K562 (cell line): ENCODE results near the gene MACF1. TPM values are rescaled to one million over a fixed set of nuclear protein-coding genes. Genes with fewer than 3 reads are reported as not detected.
A peak's percentile ranks its signal among the peaks of the same experiment; 100 is the strongest.

Experiments used
- CEBPG ChIP-seq, 3 experiments: fragments of 200-800 bp in 1 of 3; sonication (Bioruptor generic) in 1 of 3; sonication (generic) in 1 of 3; formaldehyde crosslinking in 1 of 3; IDR thresholded peaks in 2 of 3; conservative IDR thresholded peaks in 1 of 3; 2 replicates each; pipeline versions ENCODE4 v1.6.1 to v1.8.0; 2016 to 2022; ENCODE audit warnings: missing compliant biosample characterization in 2 of 3, missing genetic modification characterization in 2 of 3, mild to moderate bottlenecking in 1 of 3, missing genetic modification reagents in 1 of 3
- CXXC5 ChIP-seq: fragments of 250-450 bp; sonication (Bioruptor Pico); IDR thresholded peaks from 2 replicates; pipeline ENCODE4 v1.8.0; 2022; ENCODE audit warnings: inconsistent platforms, mild to moderate bottlenecking, moderate library complexity
- EP300 ChIP-seq: IDR thresholded peaks from 2 replicates; pipeline ENCODE4 v1.6.1; 2012; ENCODE audit warnings: low read length, improper control_type of control experiment
- NR3C1 ChIP-seq: sonication (generic); formaldehyde crosslinking; IDR thresholded peaks from 2 replicates; pipeline ENCODE4 v1.8.1; 2022; ENCODE audit warnings: missing genetic modification reagents
- PHF8 ChIP-seq: fragments of 200-600 bp; sonication (generic); IDR thresholded peaks from 2 replicates; pipeline ENCODE4 v1.6.1; 2012; ENCODE audit warnings: mixed run types, mild to moderate bottlenecking, inconsistent platforms, low read length, moderate library complexity, borderline replicate concordance
- RAD21 ChIP-seq, 2 experiments: fragments of 250-450 bp in 1 of 2; fragments of 450-650 bp in 1 of 2; sonication (Bioruptor Pico) in 1 of 2; formaldehyde crosslinking in 1 of 2; IDR thresholded peaks in 1 of 2; conservative IDR thresholded peaks in 1 of 2; 2 replicates each; pipeline versions ENCODE4 v1.4.0 to v1.8.0; 2020 to 2022; ENCODE audit warnings: mild to moderate bottlenecking in 2 of 2, moderate library complexity in 1 of 2
- SAP30 ChIP-seq: fragments of 200-600 bp; sonication (generic); IDR thresholded peaks from 2 replicates; pipeline ENCODE4 v1.6.1; 2012; ENCODE audit warnings: borderline replicate concordance, low read depth, mild to moderate bottlenecking, moderate library complexity, low read length, control low read depth, inconsistent platforms; ENCODE audit not compliant: insufficient read depth, poor library complexity, severe bottlenecking
- SP1 ChIP-seq: sonication (generic); formaldehyde crosslinking; IDR thresholded peaks from 2 replicates; pipeline ENCODE4 v1.8.1; 2022; ENCODE audit warnings: mild to moderate bottlenecking, missing genetic modification reagents
- TAF1 ChIP-seq: IDR thresholded peaks from 2 replicates; pipeline ENCODE4 v1.6.1; 2011; ENCODE audit warnings: mild to moderate bottlenecking, low read length, moderate library complexity; ENCODE audit not compliant: insufficient read depth, control insufficient read depth, severe bottlenecking; ENCODE audit errors: extremely low read depth
- ZEB2 ChIP-seq: fragments of 450-650 bp; IDR thresholded peaks from 2 replicates; pipeline ENCODE4 v1.6.1; 2016
- polyA plus RNA-seq, 8 experiments: library from polyadenylated mRNA; depleted of rRNA in 4 of 8; stranded (reverse) in 5 of 8; unstranded in 3 of 8; fragments of >200 nt; fragmentation: Nextera tagmentation in 2 of 8; fragmentation: Illumina TruSeq in 1 of 8; extraction: Ambion mirVana in 2 of 8; extraction: Trizol in 1 of 8; gene quantifications; 2 replicates each; pipeline versions ENCODE4 v1.2.1 to v1.2.3, GENCODE V29; 2011 to 2014; ENCODE audit warnings: inconsistent platforms in 1 of 8, missing spikeins in 1 of 8
- total RNA-seq, 7 experiments: library from RNA; depleted of rRNA in 6 of 7; stranded (reverse); fragments of >200 nt in 6 of 7; fragmentation: Illumina TruSeq in 2 of 7; extraction: Trizol in 2 of 7; gene quantifications; 2 replicates each; pipeline versions ENCODE4 v1.2.1 to v1.2.3, GENCODE V29; 2011 to 2021; ENCODE audit warnings: low replicate concordance in 1 of 7
- TF ChIP-seq, protein P1 (sequence below), 2 experiments: fragments of 200-800 bp in 1 of 2; sonication (Bioruptor generic) in 1 of 2; sonication (generic) in 1 of 2; formaldehyde crosslinking in 1 of 2; IDR thresholded peaks in 1 of 2; conservative IDR thresholded peaks in 1 of 2; 2 replicates each; pipeline versions ENCODE4 v1.5.0 to v1.6.1; 2016 to 2020; ENCODE audit warnings: missing compliant biosample characterization in 1 of 2, missing genetic modification characterization in 1 of 2, missing genetic modification reagents in 1 of 2
- TF ChIP-seq, protein P2 (sequence below), 2 experiments: fragments of 450-650 bp; formaldehyde crosslinking in 1 of 2; IDR thresholded peaks; 2 replicates each; pipeline versions ENCODE4 v1.4.0 to v1.6.1; 2014 to 2020; ENCODE audit warnings: mild to moderate bottlenecking in 2 of 2, borderline replicate concordance in 1 of 2, low read depth in 1 of 2

MACF1 gene
- total and polyA plus RNA-seq, 9 of the 15 experiments (the other 6 are each of a cell fraction or from before 2014, with no cell fraction given), result 13.2 to 232 (median 112) TPM

DNA sequence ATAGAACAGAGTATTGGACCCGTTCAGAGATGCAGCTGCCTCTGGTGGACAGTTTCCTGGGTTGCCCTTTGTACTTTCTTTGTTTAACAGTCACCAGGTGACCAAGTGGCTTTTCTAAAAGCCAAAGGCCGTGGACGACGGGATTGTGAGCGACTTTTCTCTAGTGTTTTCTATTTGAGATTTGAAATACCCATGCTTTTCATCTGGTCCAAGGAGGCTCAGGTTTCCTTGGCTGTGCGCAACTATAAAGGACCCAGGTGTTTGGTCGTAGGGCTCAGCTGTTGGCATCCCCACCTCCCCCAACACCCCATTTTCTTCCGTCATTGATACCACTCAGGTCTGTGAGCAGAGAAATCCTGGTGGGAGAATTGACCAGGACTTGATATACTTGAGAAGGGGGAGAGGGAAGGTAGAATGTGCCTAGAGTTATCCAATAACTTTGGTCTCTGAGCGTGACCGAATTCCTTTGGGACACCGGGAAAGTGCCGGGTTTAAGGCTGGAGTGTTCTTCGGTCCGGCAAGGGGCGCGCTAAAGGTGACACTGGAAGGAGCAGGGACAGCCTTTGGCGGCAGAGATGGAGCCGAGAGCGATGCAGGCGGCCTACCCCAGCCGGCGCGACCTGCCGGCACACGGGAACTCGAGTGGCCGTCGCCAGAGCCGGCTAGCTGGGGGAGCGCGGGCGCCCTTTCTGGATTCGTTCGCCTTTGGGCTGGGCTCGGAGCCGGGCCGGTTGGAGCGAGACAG lies 203.6 kb downstream of the MACF1 start (continued):
- TF ChIP-seq, protein P1, sequence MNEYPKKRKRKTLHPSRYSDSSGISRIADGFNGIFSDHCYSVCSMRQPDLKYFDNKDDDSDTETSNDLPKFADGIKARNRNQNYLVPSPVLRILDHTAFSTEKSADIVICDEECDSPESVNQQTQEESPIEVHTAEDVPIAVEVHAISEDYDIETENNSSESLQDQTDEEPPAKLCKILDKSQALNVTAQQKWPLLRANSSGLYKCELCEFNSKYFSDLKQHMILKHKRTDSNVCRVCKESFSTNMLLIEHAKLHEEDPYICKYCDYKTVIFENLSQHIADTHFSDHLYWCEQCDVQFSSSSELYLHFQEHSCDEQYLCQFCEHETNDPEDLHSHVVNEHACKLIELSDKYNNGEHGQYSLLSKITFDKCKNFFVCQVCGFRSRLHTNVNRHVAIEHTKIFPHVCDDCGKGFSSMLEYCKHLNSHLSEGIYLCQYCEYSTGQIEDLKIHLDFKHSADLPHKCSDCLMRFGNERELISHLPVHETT (CRISPR knock-in tag; conservative IDR thresholded peaks at IDR 0.05 in 1 of 2, IDR thresholded peaks at IDR 0.05 in 1 of 2), result peak in 1 of 2 experiments; percentile 47; a peak in 1 of 4 replicates
- TF ChIP-seq CEBPG (CRISPR knock-in tag; IDR thresholded peaks at IDR 0.05) (no peak), CEBPG (tag; conservative IDR thresholded peaks at IDR 0.05 in 1 of 2, IDR thresholded peaks at IDR 0.05 in 1 of 2) (no peak), EP300 (no peak), PHF8 (peak; percentile 53; the same call in 1 of the 2 replicates), SAP30 (peak; percentile 63), CXXC5 (CRISPR knock-in tag) (0 out of 2 replicates have a peak, but pooled peaks have one; percentile 6), ZEB2 (peak; percentile 21; the same call in 1 of the 2 replicates), NR3C1 (peak; percentile 40; the same call in 1 of the 2 replicates), SP1 (peak; percentile 12), TAF1 (peak; percentile 50), RAD21 (CRISPR knock-in tag; conservative IDR thresholded peaks at IDR 0.05 in 1 of 2, IDR thresholded peaks at IDR 0.05 in 1 of 2) (0 out of 4 replicates have a peak, but pooled peaks of 1 of the 2 experiments have one; percentile 3)
- TF ChIP-seq, protein P2, sequence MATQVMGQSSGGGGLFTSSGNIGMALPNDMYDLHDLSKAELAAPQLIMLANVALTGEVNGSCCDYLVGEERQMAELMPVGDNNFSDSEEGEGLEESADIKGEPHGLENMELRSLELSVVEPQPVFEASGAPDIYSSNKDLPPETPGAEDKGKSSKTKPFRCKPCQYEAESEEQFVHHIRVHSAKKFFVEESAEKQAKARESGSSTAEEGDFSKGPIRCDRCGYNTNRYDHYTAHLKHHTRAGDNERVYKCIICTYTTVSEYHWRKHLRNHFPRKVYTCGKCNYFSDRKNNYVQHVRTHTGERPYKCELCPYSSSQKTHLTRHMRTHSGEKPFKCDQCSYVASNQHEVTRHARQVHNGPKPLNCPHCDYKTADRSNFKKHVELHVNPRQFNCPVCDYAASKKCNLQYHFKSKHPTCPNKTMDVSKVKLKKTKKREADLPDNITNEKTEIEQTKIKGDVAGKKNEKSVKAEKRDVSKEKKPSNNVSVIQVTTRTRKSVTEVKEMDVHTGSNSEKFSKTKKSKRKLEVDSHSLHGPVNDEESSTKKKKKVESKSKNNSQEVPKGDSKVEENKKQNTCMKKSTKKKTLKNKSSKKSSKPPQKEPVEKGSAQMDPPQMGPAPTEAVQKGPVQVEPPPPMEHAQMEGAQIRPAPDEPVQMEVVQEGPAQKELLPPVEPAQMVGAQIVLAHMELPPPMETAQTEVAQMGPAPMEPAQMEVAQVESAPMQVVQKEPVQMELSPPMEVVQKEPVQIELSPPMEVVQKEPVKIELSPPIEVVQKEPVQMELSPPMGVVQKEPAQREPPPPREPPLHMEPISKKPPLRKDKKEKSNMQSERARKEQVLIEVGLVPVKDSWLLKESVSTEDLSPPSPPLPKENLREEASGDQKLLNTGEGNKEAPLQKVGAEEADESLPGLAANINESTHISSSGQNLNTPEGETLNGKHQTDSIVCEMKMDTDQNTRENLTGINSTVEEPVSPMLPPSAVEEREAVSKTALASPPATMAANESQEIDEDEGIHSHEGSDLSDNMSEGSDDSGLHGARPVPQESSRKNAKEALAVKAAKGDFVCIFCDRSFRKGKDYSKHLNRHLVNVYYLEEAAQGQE (IDR thresholded peaks at IDR 0.05; ENCODE audit: borderline replicate concordance), result peak; percentile 50; the same call in 1 of the 2 replicates
- TF ChIP-seq, protein P2 (CRISPR knock-in tag; IDR thresholded peaks at IDR 0.05; ENCODE audit: low read depth), result no peak
